Transverse colon (tissue), 4 donors: Measurements from ENCODE around the gene MOCS3. TPM values are rescaled to one million over a fixed set of nuclear protein-coding genes. Genes with fewer than 3 reads are reported as not detected.

Source experiments
- DNase-seq: peaks from one replicate; pipeline ENCODE4 v3.0.0-alpha.2; 2019
- H3K27ac ChIP-seq, 4 donors: fragments of 200-600 bp; sonication (generic); 2 replicates each; pipeline ENCODE4 v1.5.1; 2016 to 2018; ENCODE audit warnings: inconsistent platforms in 4 of 4
- H3K27me3 ChIP-seq: fragments of 200-600 bp; sonication (generic); 2 replicates; pipeline ENCODE4 v1.5.1; 2017; ENCODE audit warnings: inconsistent platforms
- H3K36me3 ChIP-seq, 4 donors: fragments of 200-600 bp; sonication (generic); 2 replicates each; pipeline ENCODE4 v1.5.1; 2017 to 2019; ENCODE audit warnings: inconsistent platforms in 4 of 4
- H3K4me1 ChIP-seq, 4 donors: fragments of 200-600 bp; sonication (generic); 2 replicates each; pipeline ENCODE4 v1.5.1; 2017 to 2020; ENCODE audit warnings: inconsistent platforms in 4 of 4
- H3K4me3 ChIP-seq, 4 donors: fragments of 200-600 bp; sonication (generic); 1 replicate in 1 of 4; 2 replicates in 3 of 4; pipeline versions ENCODE4 v1.5.1 to v1.6.1; 2017 to 2019; ENCODE audit warnings: inconsistent platforms in 4 of 4
- H3K9me3 ChIP-seq, 2 donors: fragments of 200-600 bp; sonication (generic); 2 replicates each; pipeline ENCODE4 v1.5.1; 2017 to 2019; ENCODE audit warnings: inconsistent platforms in 2 of 2
- CTCF ChIP-seq, 5 experiments: fragments of 200-600 bp in 3 of 5; fragments of 450-650 bp in 2 of 5; sonication (generic) in 3 of 5; IDR thresholded peaks; 1 replicate in 2 of 5; 2 replicates in 3 of 5; pipeline ENCODE4 v1.5.1; 2016 to 2017; ENCODE audit warnings: antibody characterized with exemption in 5 of 5, inconsistent platforms in 3 of 5, mild to moderate bottlenecking in 2 of 5, moderate library complexity in 1 of 5
- EP300 ChIP-seq: sonication (generic); formaldehyde crosslinking; IDR thresholded peaks from one replicate; pipeline ENCODE4 v1.6.1; 2017; ENCODE audit warnings: antibody characterized with exemption, low read depth
- POLR2A ChIP-seq: fragments of 450-650 bp; IDR thresholded peaks from one replicate; pipeline ENCODE4 v1.6.1; 2016; ENCODE audit warnings: antibody characterized with exemption, mild to moderate bottlenecking, moderate library complexity
- POLR2AphosphoS5 ChIP-seq, 3 donors: sonication (generic); formaldehyde crosslinking; IDR thresholded peaks; one replicate each; pipeline ENCODE4 v1.6.1; 2016; ENCODE audit warnings: antibody characterized with exemption in 3 of 3
- whole genome bisulfite sequencing, 2 donors: methylation state at CpG; one replicate each; pipeline ENCODE4 v1.1.5; 2018; ENCODE audit warnings: low coverage in 1 of 2; 5-methylcytosine and 5-hydroxymethylcytosine counted together
- in situ Hi-C, 4 donors: fragments of 200-750 bp; cut with MboI; loops; one replicate each; pipeline versions ENCODE4 v1.15.0 to v1.15.1; 2017; ENCODE audit warnings: low sequenced_read_pairs in 3 of 4, low pct_ligation_motif_present in 1 of 4, low pct_unique_long_range_greater_than_20kb in 1 of 4
- intact Hi-C: fragments of 100-400 bp; cut with DNase I; formaldehyde crosslinking; loops from one replicate; pipeline ENCODE4 v1.15.1; 2023; ENCODE audit warnings: low total_unique reads
- total RNA-seq, 4 donors: library from RNA; depleted of rRNA; stranded (reverse); fragments of >200 nt; gene quantifications; one replicate each; pipeline ENCODE4 v1.1.0, GENCODE V29; 2016

MOCS3 gene
- total RNA-seq, 4 donors from 2014 or later = 3.7 to 10.7 (median 4.0) TPM

DNA sequence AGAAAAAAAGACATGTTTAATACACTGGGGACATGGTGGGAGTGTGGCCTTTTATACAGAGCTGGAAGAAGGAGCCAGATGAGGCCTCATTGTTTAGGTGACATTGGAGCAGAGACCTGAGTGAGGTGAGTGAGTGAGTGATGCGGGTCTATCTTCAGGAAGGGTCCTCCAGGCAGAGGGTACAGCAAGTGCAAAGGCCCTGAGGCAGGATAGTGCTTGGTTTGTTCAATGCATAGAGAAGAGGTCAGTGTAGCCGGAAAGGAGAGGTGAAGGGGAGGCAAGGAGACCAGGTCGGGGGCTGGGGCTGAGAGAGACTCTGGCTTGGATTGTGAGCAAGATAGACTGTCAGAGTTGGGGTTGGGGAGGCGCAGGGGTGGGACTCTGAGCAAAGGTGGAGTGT is 40.7 kb downstream of the MOCS3 start:
- WGBS, 2 donors = 83 to 90% methylated on average over 2 to 4 of the region's 4 CpGs
- H3K4me3 ChIP-seq = no peak overlapping the region
- no peak for DNase-seq
- H3K27ac ChIP-seq = no peak overlapping the region
- H3K9me3 ChIP-seq = no peaks in the 10 kb centered on the region
- in situ Hi-C loops (loop anchor here (10.0 to 25.0 kb wide), 4 partner anchors 305 to 638 kb away; no protein-coding TSS in a partner anchor), intact Hi-C loops (no loop called here)
- TF ChIP-seq POLR2AphosphoS5 (IDR thresholded peaks at IDR 0.05) (no peak), CTCF (IDR thresholded peaks at IDR 0.05) (no peak), POLR2A (no peak), EP300 (no peak)
- H3K4me1 ChIP-seq = no peaks in the 10 kb centered on the region
- no peaks in the 10 kb centered on the region for H3K36me3 ChIP-seq
- peaks cover 10% of the 10 kb centered on the region for H3K27me3 ChIP-seq

- no peak for DNase-seq
- 79 to 82% methylated on average over 11 to 20 of the region's 20 CpGs for WGBS, 2 donors
- no peak overlapping the region for H3K4me3 ChIP-seq
- intact Hi-C loops = no loop called here
- TF ChIP-seq POLR2AphosphoS5 (IDR thresholded peaks at IDR 0.05) (no peak), POLR2A (no peak), EP300 (no peak), CTCF (IDR thresholded peaks at IDR 0.05) (no peak)
- in situ Hi-C loops = no loop called here
- no peaks in the 10 kb centered on the region for H3K36me3 ChIP-seq
- H3K27me3 ChIP-seq = peaks cover 8% of the 10 kb centered on the region
- H3K4me1 ChIP-seq = no peaks in the 10 kb centered on the region
- no peaks in the 10 kb centered on the region for H3K9me3 ChIP-seq
- H3K27ac ChIP-seq = no peak overlapping the region
Observed at GRCh38 chr20:51001430-51002265, 43.0 kb downstream of the MOCS3 start.

GRCh38 chr20:51002633-51003032 is 44.0 kb downstream of the MOCS3 start:
- in situ Hi-C loops = no loop called here

More at GRCh38 chr20:51002633-51003032, 44.0 kb downstream of the MOCS3 start:
- Histone ChIP-seq H3K36me3 (no peaks in the 10 kb centered on the region), H3K27ac (no peak overlapping the region), H3K27me3 (no peaks in the 10 kb centered on the region), H3K4me3 (no peak overlapping the region), H3K4me1 (no peaks in the 10 kb centered on the region), H3K9me3 (no peaks in the 10 kb centered on the region)
- TF ChIP-seq CTCF (IDR thresholded peaks at IDR 0.05) (no peak), POLR2A (no peak), POLR2AphosphoS5 (IDR thresholded peaks at IDR 0.05) (no peak), EP300 (no peak)
- intact Hi-C loops = no loop called here
- no peak for DNase-seq
- WGBS, 2 donors = 69% methylated on average over 7 of the region's 7 CpGs; no CpG with 5 or more reads in 1 of the 2 donors
